Measurements from ENCODE around the gene SORCS2.

DNA sequence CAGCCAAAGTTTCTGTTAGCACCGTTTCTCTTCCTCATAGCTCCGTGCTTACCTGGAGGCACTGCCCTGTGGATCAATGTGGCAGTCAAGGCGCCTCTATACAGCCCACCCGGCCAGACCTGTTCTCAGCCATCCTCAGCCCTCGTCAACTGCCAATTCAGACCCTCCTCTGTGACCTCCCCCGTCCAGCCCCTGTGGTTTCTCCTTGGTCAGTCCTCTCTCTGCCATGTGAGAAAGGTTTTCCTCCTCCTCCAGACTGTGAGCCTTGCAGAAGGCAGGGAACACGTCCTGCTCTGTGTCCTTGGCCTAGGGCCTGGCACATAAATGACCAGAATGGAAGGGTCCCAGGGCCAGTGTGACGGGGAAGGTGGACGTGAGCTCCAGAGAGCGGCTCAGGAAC, 417.0 kb downstream of the SORCS2 start:
- TF ChIP-seq, protein P1, sequence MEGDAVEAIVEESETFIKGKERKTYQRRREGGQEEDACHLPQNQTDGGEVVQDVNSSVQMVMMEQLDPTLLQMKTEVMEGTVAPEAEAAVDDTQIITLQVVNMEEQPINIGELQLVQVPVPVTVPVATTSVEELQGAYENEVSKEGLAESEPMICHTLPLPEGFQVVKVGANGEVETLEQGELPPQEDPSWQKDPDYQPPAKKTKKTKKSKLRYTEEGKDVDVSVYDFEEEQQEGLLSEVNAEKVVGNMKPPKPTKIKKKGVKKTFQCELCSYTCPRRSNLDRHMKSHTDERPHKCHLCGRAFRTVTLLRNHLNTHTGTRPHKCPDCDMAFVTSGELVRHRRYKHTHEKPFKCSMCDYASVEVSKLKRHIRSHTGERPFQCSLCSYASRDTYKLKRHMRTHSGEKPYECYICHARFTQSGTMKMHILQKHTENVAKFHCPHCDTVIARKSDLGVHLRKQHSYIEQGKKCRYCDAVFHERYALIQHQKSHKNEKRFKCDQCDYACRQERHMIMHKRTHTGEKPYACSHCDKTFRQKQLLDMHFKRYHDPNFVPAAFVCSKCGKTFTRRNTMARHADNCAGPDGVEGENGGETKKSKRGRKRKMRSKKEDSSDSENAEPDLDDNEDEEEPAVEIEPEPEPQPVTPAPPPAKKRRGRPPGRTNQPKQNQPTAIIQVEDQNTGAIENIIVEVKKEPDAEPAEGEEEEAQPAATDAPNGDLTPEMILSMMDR (IDR thresholded peaks at IDR 0.05), result no peak
- no peak for TF ChIP-seq RCOR1 (IDR thresholded peaks at IDR 0.05; ENCODE audit: low read length)

Measured in SK-N-SH (cell line).